ENCODE results near the gene MSMP.

The MSMP gene

GRCh38 chr9:35731415-35732184, 22.5 kb downstream of the MSMP start:
- peak overlapping the region; percentile 86 to 87 for H3K4me3 ChIP-seq (replicated peaks in 1 of 2; ENCODE audit: low read depth in 2 of 2, low read length in 2 of 2)

GRCh38 chr9:35730486-35730854, 23.6 kb downstream of the MSMP start:
- peak overlapping the region; percentile 86 to 87 for H3K4me3 ChIP-seq (replicated peaks in 1 of 2; ENCODE audit: low read depth in 2 of 2, low read length in 2 of 2)
- no peak for TF ChIP-seq CTCF (IDR thresholded peaks at IDR 0.05; ENCODE audit: low read depth, low read length)
- DNase-seq (ENCODE audit: low read depth in 2 of 2), result peak in 1 of 2 donors; percentile 15

More at GRCh38 chr9:35731415-35732184, 22.5 kb downstream of the MSMP start:
- TF ChIP-seq CTCF (IDR thresholded peaks at IDR 0.05; ENCODE audit: low read depth, low read length), result no peak
- DNase-seq (ENCODE audit: low read depth in 2 of 2), result no peak

GRCh38 chr9:35729700-35730485, 24.2 kb downstream of the MSMP start:
- peak; percentile 84 to 89 for DNase-seq (ENCODE audit: low read depth in 2 of 2)
- H3K4me3 ChIP-seq (replicated peaks in 1 of 2; ENCODE audit: low read depth in 2 of 2, low read length in 2 of 2), result peak overlapping the region; percentile 86 to 87
- TF ChIP-seq CTCF (IDR thresholded peaks at IDR 0.05; ENCODE audit: low read depth, low read length), result peak; percentile 68

- peak overlapping the region; percentile 86 to 87 for H3K4me3 ChIP-seq (replicated peaks in 1 of 2; ENCODE audit: low read depth in 2 of 2, low read length in 2 of 2)
- no peak for TF ChIP-seq CTCF (IDR thresholded peaks at IDR 0.05; ENCODE audit: low read depth, low read length)
- peak in 1 of 2 donors; percentile 32 for DNase-seq (ENCODE audit: low read depth in 2 of 2)
Measured at GRCh38 chr9:35729101-35729500, 25.0 kb downstream of the MSMP start.

GRCh38 chr9:35728041-35728971, 25.8 kb downstream of the MSMP start:
- peak; percentile 94 to 95 for DNase-seq (ENCODE audit: low read depth in 2 of 2)
- peak overlapping the region; percentile 39 to 87 for H3K4me3 ChIP-seq (replicated peaks in 1 of 2; ENCODE audit: low read depth in 2 of 2, low read length in 2 of 2)
- TF ChIP-seq CTCF (IDR thresholded peaks at IDR 0.05; ENCODE audit: low read depth, low read length), result no peak

- TF ChIP-seq CTCF (IDR thresholded peaks at IDR 0.05; ENCODE audit: low read depth, low read length), result no peak
- H3K4me3 ChIP-seq (replicated peaks in 1 of 2; ENCODE audit: low read depth in 2 of 2, low read length in 2 of 2), result peak overlapping the region; percentile 39 to 87
Measured at GRCh38 chr9:35727676-35728040, 26.4 kb downstream of the MSMP start.

More at GRCh38 chr9:35727676-35728040, 26.4 kb downstream of the MSMP start:
- DNase-seq (ENCODE audit: low read depth in 2 of 2), result no peak
